HL-60 (cell line): ENCODE measurements around the gene CHST11.

ENCODE experiments used
- CTCF ChIP-seq: IDR thresholded peaks from one replicate; pipeline ENCODE4 v1.5.1; 2011; ENCODE audit warnings: low read length, control low read depth, inconsistent platforms; ENCODE audit not compliant: insufficient read depth
- GABPA ChIP-seq: IDR thresholded peaks from 2 replicates; pipeline ENCODE4 v1.6.1; 2012; ENCODE audit warnings: low read depth
- POLR2AphosphoS5 ChIP-seq: IDR thresholded peaks from 2 replicates; pipeline ENCODE4 v1.6.1; 2012; ENCODE audit warnings: low read depth
- REST ChIP-seq: IDR thresholded peaks from 2 replicates; pipeline ENCODE4 v1.6.1; 2012; ENCODE audit warnings: low read depth; ENCODE audit not compliant: insufficient replicate concordance
- SPI1 ChIP-seq: IDR thresholded peaks from 2 replicates; pipeline ENCODE4 v1.6.1; 2012; ENCODE audit warnings: low read depth, mild to moderate bottlenecking, borderline replicate concordance

- TF ChIP-seq POLR2AphosphoS5 (no peak; the same call in 1 of the 2 replicates), CTCF (no peak), REST (no peak), GABPA (no peak), SPI1 (peak; percentile 81; the same call in 1 of the 2 replicates)
Measured at GRCh38 chr12:104480826-104481440, 24.2 kb downstream of the CHST11 start.
